Right hindlimb (tissue), 1 donor: ENCODE data around the gene TBC1D3G.
"Not testable (repeated sequence)": the region's sequence is repeated elsewhere in the genome, so short reads cannot be mapped to it uniquely, and the experiment has no call there.

Experiments
- DNase-seq: peaks from one replicate; pipeline ENCODE4 v3.0.0-alpha.2; 2018

The TBC1D3G gene

GRCh38 chr17:36323584-36323983 lies at the start of gene TBC1D3G:
TBC1D3G (plus strand) TSS chr17:36323884; CDS start chr17:36325412, 1,528 bp downstream.
- not testable (repeated sequence) for DNase-seq

GRCh38 chr17:36283256-36283655 lies 40.4 kb upstream of the TBC1D3G start:
- not testable (repeated sequence) for DNase-seq

- not testable (repeated sequence) for DNase-seq
These were observed 39.5 kb upstream of the TBC1D3G start for GRCh38 chr17:36284219-36284618.

GRCh38 chr17:36289965-36290612 lies 33.6 kb upstream of the TBC1D3G start:
- not testable (repeated sequence) for DNase-seq

GRCh38 chr17:36295161-36295560 lies 28.5 kb upstream of the TBC1D3G start:
- DNase-seq: not testable (repeated sequence)

- not testable (repeated sequence) for DNase-seq
These were observed 7.9 kb upstream of the TBC1D3G start for GRCh38 chr17:36315736-36316135.

GRCh38 chr17:36362496-36362895 lies 38.8 kb downstream of the TBC1D3G start:
- DNase-seq: not testable (repeated sequence)

- DNase-seq: not testable (repeated sequence)
These were observed 52.3 kb downstream of the TBC1D3G start for GRCh38 chr17:36375938-36376337.
